Activated CD4-positive, alpha-beta T cell treated with anti-CD3 and anti-CD28 coated beads, Interleukin-2, amount 50 U/mL, for 1 hour (primary cell): ENCODE results near the gene IRF9.

ENCODE experiments used
- DNase-seq: peaks from one replicate; pipeline ENCODE4 v3.0.0-alpha.2; 2020

IRF9 gene

DNA sequence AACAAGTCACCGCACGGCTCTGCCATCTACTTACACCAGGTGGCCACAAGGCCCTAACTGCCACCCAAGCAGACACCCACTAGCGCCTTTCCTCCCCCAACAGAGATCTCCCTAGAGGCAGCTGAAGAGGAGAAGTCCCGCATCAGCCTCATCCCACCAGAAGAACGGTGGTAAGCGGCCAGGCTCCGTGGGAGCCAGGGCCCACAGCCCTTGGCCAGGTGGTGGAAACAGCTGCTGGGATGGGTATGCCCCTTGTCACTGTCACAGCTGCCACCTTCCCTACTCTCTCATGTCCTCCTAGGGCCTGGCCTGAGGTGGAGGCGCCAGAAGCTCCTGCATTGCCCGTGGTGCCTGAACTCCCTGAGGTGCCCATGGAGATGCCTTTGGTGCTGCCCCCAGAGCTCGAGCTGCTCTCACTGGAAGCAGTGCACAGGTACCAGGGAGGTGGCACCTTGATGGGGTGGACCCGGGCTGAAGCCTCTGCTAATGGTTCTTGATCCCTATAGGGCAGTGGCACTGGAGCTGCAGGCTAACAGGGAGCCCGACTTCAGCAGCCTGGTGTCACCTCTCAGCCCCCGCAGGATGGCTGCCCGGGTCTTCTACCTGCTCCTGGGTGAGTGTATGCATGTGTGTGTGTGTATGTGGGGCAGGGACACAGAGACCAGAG lies 18.4 kb downstream of the IRF9 start:
- DNase-seq = no peak

DNA sequence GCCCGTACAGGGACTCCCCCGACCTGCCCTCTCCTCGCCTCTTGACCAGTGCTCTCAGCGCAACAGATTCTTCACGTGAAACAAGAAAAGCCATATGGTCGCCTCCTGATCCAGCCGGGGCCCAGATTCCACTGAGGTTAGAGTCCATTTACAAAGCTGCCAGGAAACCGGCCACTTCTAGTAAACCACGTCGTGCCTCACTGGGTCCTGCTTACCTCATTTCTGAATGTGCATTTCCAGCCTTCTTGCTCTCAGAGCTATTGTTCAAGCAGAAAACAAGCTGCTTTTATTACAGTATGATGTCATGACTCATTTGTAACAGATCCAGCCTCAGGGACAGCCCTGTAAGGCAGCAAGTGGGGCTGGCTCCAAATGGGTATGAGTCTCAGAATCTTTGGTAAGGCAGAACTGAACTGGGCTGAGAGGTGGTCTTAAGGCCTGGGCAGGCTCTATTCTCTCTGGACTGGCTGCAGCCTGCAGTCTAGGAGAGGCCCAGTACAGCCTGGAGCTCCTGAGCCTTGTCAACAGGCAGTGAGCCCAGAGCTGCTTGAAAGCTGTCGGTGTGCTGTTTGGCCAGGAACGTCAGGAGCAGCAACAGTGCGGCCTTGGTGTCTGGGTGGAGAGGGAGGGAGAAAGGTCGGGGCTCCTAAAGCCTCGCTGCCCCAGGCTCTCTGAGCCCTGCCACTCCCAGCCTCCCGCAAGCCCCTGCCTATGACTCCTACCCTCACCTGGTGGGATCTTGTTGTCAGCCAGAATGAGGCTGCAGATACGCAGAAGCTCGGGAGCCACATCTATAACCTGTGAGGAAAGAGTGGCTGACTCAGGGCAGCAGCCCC lies 19.1 kb downstream of the IRF9 start:
- DNase-seq = no peak

DNA sequence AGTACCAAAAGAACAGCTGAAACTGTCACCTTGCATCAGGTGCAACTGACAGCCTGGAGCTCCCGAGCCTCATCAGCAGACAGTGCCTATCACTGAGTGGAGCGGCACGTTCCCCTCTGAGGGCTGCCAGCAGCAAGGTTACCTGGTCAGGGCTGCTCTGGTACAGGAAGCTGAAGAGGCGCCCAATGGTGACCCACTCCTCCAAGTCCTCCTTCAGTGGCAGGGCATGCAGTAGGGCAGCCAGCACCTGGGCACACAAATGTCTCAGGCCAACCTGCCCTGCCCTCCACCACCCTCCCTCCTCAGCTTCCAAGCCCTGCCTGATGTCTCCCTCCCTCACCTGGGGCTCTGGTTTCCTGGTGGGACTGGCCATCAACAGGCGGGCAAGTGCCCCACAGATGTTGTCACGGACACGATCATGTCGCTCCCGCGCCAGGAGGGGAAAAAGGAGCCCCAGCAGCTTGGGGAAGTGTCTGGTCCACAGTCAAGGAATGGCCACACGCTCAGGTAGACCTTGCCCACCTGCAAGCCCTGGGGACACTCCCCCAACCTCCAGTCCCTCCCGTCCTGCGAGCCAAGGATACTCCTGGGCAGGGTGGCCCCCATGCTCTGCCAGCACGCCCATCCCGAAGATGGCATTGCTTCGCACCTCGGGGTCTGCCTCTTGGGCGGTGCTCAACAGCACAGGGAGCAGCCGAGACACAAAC lies 20.5 kb downstream of the IRF9 start:
- DNase-seq = no peak

DNA sequence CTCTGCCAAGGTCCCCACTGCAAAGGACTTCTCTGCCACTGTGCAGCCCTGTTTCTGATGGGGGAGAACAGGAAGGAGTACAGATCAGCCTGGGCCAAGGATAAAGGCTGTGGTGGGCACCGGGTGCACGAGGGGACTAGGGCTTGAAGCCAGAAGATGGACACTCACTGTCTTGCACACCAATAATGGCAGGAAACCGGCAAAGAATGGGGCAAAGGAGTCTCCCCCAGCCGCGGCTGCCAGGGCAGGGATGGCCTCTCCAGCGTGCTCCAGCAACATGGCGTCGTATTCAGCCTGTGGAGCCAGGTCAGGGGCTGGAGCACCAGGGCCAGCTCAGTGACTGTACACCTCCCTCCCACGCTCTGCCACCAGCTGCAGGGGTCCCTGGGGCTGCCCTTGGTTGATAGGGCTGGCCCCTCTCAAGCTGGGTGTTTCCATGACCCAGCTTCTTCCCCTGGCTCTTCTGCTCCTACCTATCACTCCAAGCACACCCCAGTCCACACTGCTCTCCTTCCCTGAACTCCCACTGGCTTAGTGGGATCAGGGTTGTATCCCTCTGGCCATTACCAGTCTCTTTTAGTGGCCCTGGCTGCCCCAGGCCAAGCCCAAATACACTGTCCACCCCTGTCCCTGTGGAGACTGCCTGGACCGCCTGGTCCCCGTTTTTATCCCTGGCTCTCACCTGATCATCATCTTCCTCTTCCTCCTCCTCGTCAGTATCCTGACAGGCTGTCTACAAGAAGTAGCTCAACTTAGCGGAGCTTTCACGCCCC lies 21.2 kb downstream of the IRF9 start:
- no peak for DNase-seq

DNA sequence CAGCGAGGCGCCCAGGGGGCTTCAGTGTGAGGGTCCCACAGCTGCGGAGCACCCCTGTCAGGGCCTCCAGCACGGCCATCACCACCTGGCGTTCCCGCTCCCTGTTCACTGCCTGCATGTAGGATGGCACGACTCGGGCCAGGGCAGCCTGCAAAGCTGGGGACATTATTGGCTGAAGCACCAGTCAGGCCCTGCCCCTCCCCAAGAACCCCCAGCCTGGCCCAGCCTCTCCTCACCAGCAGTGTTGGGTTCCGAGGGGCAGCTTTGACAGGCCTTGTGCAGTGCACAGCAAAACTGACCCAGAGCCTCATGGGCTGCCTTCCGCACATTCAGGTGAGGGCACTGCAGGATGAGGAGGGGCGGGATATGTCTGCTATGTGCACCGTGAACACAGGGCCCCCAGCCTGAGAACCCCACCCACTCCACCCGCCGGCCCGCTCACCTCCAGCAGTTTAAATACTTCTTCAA lies 22.0 kb downstream of the IRF9 start:
- no peak for DNase-seq

DNA sequence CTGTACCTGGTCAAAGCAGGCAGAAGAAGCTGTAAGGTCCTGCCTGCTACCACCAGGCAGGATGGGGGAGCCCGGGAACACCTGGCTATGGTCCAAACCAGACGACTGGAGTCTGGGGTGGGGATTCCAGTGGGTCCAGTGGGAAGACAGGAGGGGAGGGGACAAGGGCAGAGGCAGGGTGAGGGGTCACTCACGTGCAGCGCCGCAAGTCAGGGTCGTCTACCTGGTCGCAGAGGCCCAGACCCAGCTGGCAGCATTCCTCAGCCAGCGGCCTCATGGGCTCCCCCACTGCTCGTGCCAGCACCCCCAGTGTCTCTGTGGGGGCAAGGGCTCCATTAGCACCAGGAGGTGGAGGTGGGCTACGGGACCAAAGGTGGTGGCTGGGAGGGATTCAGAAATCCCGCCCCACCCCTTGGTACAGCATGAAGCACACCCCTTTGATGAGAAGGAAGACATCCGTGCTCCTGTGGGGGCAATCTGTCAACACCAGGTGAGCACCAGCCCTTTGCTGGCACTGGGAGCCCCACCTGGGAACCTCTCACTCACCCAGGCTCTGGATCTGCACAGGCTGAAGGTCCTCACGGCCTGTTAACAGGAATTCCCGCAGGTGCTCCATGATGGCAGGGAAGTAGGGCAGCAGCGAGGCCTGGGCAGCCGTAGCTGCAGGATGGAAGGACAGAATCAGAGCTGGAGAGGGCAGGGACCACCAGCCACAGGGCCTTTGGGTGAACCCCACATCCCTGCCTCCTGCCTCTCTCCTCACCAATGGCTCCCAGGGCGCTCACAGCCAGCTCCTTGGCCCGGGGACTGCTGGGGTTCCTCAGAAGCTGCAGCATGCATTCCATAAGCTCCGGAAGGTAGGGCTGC lies 23.3 kb downstream of the IRF9 start:
- no peak for DNase-seq

DNA sequence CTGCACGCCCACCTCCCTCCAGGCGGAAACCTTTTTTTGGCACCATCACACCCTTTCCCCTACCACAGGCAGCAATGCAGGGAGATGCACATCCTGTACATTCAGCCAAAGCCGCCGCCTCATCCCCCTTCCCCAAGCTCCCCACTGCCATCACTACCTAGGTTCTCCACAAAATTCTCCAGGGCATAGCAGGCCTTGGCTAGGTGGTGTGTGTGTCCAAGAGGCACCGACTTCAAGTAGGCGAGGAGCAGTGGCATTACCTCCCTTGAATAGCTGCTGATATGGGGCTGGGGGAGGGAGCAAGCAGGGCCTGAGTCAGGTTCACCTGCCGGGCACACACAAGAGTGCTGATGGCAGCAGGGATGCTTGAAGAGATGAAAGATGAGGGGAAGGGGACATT lies 24.0 kb downstream of the IRF9 start:
- no peak for DNase-seq

DNA sequence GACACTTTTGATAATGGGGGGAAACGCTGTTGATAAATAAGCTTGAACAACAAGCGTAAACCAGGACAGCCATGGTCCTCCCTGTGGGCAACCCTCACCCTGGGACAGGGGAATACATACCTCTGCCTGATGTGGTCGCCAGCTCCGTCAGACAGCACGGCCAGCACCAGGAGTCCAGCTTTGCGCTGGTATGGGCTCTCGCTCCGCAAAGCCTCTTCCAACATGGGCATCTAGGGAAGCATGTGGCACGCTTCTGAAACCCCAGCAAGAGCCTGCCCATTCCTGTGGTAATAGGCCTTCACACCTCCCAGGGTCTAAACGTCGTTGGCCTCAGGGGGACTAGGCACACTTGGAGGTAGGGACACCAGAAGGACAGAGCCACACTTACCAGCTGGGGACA lies 24.7 kb downstream of the IRF9 start:
- no peak for DNase-seq

DNA sequence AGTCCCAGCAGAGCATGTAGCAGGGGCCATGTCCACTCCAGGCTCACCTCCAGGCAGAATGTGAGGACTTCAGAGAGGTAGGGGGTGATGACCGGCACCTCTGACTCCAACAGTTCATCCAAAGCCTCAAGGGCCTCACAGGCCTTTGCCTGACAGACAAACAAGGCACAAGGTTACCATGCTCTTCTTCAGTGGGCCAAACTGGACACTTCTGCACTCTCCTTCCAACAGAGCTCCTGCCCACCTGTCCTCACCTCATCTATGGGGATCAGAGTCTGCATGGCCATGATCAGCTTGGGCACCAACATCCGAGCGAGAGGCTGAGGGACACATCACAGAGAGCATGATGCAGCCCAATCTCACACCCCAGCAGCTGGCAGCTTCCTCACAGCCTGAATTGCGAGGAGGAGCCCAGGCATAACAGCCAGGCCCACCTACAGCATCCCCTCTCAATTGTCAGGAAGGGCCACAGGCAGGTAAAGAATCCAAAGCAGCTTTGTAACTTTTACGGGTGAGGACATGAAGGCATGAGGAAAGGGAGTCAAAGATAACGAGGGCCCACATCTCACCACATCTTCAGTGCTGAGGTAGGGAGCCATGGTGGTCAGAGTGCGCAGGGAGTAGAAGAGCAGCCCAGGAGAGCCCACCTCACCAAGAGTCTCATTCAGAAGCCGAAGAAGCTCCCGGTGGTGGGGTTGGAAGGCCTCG lies 25.9 kb downstream of the IRF9 start:
- DNase-seq = no peak

DNA sequence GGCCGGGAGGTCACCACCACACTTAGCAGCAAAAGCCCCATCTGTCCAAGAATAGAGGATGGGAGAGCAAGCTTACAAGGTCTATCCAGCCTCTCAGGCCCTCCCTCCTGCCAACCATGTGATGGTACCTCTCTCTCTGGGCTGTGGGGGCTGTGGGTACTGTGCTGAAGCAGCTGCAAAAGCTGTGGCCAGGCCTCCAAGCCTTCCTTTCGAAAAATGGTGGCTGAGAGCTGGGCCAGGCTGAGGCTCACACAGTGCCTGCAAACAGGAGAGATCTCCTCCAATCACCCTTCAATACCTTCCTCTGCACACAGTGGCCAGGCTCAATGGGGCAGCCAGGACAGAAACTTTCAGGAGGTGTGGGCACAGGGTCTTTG lies 26.5 kb downstream of the IRF9 start:
- DNase-seq = no peak

DNA sequence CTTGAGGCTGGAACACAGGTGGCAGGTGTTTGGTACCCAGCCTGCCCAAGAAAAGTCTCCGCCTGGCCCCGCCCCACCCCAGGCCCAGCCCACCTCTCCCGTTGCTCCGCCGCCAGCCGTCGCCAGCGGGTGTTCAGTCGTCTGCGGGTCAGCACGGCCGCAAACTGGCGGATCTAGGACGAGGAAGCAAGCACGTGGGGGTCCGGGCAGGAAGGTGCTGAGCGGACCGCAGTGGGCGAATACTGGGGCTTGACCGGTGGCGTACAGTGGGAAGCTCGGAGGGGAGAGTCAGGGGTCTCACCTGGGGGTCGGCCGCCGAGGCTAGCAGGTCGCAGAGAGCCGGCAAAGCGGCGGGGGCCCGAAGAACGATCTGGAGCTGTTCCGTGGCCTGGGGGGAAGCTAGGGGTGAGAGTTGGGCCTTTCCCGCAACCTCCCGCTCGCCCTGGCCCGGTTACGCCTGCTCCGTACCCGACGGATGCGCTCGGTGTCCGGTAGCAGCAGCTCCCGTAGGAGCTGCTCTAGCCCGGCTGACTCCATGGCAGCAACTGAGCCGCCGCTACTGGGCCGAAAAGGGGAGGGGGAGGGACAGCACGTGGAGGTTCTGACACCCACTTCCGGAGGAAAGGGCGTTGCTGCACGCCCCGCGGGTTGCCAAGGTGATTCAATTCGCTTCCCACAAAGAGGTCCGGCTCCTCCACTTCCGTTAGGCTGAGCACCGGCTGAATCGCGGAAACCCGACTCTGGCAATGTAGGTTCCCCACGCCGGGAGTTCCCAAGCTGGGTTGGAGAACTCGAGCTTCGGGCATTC lies 27.4 kb downstream of the IRF9 start, which contains the start of gene IPO4:
Gene IPO4, minus strand, starts transcription at position 566 of the 808 bp plus-strand sequence. Its CDS starts 29 bp downstream, at position 537.
- peak; percentile 94 for DNase-seq

DNA sequence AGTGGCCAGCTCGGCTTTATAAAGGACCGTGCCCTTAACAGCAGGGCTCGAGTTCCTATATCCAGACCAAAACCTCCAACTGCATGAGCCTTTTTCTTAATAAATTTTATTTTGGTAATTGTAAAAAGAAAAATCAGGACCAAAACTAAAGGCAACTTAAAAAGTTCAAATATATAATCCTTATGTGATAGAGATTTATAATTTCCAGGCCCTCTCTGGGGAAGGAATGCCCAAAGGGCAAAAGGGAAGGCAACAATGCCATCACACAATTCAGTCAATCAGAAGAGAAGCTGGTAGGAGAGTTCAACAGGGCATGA lies 28.0 kb downstream of the IRF9 start:
- no peak for DNase-seq

DNA sequence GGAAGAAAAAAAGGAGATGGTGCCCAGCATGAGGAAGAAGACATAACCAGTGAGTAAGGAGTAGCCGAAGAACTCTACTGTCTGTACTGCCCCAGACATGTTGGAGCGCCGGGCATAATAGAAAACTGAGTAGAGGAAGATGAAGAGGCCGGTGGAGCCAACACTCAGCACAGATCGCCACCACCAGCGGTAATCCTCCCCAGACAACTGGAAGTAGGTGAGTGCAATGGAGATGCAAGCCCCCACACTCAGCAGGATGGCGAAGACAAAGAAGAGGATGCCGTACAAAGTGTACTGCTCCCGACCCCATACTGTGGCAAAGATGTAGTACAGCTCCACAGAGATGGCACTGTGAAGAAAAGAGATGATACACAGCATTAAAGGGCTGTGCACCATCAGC lies 28.4 kb downstream of the IRF9 start:
- DNase-seq = no peak

DNA sequence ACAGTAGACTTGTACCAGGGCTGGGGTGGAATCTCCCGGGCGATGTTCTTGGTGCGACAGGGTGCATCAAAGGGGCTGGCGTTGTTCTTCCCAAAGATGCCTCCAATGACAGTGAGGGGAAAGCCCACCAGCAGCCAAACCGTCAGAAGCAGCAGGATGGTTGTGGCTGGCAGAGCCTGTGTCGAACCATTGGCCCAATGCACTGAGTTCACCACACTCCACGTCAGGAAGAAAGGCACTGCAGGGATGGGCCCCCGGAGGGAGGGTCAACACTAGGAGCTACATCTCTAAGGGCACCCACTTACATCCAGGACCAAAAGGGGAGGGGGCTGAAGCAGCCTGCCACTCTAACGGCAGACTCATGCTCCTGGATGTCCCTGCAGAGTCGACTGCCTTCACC lies 29.4 kb downstream of the IRF9 start:
- DNase-seq = no peak

DNA sequence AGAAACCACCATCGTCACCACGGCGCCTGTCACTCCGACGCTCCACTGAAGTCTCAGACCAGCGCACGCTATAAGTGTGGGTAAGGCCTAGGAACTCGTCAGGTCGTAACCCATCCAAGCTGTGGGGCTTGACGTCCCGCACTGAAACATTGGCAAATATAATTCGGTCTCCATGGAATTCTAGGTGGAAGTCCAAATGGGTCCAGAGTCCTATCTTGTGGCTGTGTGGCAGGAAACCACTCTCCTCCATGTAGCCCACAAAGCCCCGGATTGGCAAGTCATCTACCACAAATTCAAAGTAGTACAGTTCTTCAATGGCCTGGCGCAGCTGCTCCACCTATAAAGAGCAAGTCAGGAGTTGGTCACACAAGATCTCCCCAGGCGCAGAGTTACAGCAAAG lies 31.9 kb downstream of the IRF9 start:
- DNase-seq = no peak

DNA sequence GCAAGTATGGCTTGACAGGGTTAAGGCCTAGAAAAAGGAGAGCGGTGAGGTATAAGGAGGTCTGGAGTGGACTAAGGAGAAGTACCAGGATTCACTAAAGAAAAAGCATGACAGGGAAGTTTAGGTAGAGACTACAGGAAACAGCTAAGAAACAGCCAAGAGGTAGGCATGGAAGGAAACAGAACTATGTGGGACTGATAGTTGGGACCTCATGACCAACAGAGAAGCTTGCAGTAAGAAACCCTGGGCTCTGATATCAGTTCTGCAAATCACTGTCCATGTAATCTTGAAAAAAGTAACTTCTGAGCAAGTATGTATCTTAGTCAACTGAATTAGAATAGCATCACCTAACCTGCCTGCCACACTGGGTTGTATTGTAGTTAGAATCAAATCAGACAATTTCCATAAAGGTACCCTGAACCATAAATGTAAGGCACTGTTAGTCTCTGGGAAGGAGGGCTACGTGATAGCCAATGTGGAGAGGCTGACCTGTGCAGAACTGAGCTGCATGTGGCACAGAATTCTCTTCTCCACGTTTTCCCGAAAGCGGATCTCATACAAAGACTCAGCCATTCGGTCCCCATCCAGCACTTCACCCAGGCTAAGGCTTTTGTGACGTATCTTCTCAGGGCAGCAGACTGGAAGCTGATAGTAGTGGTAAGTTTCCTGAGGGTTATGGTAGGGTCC lies 33.3 kb downstream of the IRF9 start:
- DNase-seq = no peak

DNA sequence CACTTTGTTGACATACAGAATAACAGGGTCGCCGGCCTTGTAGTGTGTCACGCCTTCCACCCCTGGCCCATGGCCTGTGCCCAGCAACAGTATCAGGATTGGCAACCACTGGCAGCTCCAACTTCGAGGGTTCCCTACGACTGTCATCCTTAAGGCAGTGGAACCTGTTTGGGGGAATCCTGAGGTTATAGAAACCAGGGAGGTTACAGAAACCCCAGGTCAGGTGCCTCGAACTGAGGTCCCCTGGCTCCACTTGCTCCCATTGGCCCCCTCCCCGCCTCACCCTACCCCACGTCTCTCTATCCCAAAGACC lies 33.8 kb downstream of the IRF9 start:
- DNase-seq = no peak

DNA sequence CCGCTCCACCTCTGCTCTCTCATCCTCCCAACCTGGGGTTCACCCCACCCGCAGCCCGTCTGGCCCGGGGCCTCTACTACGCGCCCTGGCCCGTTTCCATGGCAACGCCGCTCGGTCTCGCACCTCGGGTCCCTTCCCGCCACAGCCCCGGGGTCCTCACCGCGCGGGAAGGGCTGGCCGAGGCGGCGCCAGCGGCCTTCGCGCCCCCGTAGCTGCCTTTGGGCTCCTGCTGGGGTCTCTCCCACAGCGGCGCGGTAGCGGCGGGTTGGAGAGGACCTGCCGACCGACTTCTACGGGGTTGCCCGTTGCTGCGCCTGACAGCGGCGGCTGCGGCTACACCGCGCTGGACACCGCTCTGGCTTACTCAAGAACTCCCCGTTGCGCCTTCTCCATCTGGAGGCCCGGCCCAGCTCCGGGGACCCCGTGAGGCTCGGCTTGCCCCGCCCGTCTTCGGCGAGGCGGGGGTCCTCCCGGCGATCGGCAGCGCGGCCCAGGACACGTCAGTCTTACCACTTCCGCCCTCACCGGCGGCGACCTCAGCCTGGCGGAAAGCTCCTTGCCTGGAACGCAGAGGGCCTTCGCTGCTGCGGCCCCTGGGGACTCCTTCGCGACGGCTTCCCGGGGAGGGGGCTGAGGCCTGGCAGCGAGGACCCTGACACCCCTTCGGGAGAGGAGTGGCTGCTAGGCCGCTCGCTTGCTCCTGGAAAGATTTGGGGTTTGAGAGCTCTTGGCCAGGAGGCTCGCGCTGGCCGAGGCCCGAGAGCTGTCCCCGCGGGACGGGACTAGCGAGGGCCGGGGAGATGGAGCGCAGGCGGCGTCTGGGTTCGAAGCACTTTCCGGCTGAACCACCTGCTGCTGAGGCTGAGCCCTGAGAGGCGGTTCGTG lies 34.4 kb downstream of the IRF9 start, which contains the start of gene TM9SF1:
Gene TM9SF1, minus strand, starts transcription at position 256 of the 885 bp plus-strand sequence. CDS start 422 bp downstream, outside the sequence.
- peak; percentile 84 for DNase-seq
